ENCODE measurements around the gene PPFIBP1.

GRCh38 chr12:27685274-27685673 is 161.3 kb downstream of the PPFIBP1 start:
- TF ChIP-seq CTCF (IDR thresholded peaks at IDR 0.05): no peak
- TF ChIP-seq POLR2A (IDR thresholded peaks at IDR 0.05): no peak

Data from upper lobe of left lung (tissue), 4 donors.